NCI-H128 (cell line): ENCODE data around the gene PHF21B.

Source experiments
- DNase-seq: peaks from one replicate; lab custom pipeline; 2025; ENCODE audit not compliant: unreplicated experiment; lab: John Stamatoyannopoulos, UW

PHF21B gene

DNA sequence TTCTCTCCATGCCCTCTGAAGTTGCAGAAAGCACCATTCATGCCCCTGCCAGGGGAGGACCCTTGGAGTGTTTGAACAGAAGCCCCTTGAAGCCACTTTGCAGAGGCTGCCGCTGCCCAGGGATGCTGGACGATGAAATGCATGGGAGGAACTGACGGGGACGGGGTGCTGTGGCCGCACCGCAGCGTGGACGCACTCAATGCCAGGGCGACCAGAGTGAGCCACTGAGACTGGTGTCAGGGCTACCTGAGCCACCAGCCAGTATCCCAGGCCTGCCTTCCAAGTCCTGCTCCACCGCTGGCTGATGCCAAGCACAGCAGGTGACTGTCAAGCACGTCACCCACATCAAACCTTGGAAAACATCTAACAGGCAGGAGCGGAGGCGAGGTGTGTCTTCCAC is 17.6 kb downstream of the PHF21B start:
- DNase-seq, result no peak

DNA sequence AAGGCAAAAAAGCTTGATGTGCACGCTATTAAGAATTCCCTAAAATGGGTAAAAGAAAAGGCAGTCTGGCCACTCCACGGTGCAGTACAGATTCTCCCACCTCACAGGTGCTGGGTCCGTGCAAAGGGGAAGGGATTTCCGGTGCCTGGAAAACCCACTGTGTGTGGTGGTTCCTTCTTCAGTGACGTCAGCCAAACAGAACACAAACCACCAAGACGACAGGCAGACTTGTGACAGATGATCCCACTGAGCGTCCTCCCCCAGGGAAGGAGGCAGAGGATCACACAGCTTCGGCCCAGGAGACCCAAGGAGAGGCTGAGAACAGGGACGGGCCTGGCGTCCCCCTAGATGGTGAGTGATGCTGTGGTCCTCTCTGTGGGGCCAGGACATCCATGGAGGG is 18.6 kb downstream of the PHF21B start:
- no peak for DNase-seq

DNA sequence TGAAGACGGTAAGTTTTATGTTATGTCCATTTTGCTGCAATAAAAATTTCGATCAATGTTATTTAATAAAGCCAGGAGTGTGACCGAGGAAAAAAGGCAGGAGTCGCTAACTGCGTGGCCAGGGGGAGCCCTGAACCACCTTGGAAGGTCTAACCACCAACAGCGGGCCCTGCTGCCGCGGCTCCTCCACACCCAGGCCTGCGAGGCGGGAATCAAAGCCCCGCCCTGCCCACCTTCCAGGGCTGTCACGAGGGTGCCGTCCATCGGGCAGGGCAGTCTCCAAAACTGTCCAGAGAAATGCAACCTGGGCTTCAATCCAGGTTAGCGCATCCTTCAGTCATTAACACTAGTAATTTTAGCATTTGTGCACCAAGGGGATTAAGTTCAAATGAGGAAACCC is 19.0 kb downstream of the PHF21B start:
- no peak for DNase-seq

DNA sequence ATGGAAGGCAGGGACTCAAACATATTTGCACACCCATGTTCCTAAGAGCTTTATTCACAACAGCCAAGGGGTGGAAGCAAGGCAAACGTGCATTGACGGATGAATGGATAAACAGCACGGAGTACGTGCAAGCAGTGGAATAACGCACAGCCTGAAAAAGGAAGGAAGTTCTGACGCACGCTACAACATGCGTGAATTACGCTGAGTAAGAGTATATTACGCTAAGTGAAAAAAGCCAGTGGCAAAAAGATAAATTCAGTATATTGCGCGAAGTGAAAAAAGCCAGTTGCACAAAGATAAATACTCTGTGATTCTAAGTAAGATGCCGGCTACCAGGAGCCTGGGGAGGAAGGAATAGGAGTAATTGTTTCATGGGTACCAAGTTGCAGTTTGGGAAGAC is 19.5 kb downstream of the PHF21B start:
- DNase-seq, result no peak

DNA sequence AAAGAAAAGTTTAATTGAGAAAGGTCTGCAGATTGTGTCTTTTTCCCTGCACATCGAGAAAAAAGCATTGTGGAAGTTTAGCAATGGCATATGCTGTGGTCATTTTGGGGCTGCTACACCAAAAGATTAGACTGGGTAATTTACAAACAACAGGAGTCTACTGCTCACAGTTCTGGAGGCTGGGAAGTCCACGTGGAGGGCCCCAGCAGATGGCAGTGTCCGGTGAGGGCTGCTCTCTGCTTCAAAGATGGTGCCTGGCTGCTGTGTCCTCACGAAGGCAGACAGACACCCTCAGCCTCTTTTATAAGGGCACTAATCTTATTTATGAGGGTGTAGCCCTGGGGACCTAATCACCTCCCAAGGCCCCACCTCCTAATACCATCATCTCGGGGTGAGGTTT is 21.1 kb downstream of the PHF21B start:
- no peak for DNase-seq

DNA sequence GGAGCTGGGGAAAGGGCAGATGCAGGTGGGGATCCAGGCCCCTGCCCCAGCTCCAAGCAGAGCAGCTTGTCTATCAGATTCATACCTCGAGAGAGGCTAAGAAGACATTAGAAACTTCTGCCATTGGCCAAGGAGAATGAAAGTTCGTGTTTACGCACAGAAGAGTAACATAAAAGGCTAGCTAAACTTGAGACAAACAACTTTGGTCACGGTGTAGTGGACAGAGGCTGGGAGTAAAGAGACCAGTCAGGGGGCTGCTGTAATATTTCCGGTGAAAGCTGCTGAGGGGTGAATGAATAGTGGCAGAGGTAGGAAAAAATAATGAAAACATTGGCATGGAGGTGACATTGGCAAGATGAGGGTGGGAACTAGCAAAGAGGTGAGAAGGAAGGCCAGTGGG is 22.9 kb downstream of the PHF21B start:
- DNase-seq, result no peak

DNA sequence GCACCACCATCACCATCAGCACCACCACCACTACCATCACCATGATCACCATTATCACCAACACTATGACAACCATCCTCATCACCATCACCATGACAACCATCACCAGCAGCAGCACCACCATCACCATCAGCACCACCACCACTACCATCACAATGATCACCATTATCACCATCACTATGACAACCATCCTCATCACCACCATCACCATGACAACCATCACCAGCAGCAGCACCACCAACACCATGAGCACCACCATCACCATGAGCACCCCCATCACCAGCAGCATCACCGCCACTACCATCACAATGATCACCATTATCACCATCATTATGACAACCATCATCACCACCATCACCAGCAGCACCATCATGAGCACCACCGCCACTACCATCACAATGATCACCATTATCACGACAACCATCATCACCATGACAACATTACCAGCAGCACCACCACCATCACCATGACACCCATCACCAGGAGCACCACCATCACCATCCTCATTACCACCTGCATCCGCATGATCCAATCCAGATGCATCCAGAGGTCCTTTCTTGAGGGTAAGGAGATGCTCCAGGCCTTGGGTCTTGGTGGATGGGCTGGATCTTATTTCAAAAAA is 23.8 kb downstream of the PHF21B start:
- no peak for DNase-seq

DNA sequence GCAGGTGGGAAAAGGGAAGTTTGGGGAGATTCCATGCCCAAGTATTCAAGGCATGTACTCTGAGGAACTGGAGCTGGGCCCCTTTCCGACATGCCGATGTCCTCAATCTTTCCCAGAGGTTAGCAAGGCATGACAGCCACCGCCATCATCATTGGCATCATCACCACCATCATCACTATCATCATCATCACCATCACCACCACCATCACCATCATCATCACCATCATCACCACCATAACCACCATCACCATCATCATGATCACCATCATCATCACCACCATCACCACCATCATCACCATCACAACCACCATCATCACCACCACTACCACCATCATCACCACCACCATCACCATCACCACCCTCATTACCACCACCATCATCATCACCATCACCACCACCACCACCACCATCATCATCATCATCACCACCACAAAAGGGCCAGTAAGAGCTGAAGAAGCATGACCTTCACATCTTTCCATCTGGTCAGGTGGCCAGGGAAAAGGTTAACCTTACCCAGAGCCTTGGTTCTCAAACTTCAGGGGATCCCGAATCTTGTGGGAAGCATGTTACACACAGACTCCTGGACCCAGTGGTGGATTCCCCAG is 25.8 kb downstream of the PHF21B start:
- DNase-seq, result no peak

DNA sequence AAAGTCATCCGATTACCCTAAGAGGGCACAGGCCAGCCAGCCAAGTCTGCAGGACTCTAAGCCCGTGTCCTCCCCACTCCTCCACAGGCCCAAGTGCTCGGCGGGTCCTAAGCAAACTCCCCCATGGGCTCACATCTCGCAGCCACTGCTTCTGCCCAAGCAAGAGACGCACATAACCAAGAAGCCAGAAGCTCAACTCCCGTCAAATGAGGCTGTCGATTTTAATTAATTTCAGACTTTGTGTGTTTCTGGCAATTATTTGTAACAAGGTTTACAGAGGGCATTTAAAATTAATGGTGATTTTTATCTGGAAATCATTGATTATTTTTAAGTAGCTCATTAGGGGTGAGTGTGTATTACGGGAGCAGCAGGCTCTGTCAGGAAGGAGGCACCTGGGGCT is 27.4 kb downstream of the PHF21B start:
- DNase-seq, result no peak

DNA sequence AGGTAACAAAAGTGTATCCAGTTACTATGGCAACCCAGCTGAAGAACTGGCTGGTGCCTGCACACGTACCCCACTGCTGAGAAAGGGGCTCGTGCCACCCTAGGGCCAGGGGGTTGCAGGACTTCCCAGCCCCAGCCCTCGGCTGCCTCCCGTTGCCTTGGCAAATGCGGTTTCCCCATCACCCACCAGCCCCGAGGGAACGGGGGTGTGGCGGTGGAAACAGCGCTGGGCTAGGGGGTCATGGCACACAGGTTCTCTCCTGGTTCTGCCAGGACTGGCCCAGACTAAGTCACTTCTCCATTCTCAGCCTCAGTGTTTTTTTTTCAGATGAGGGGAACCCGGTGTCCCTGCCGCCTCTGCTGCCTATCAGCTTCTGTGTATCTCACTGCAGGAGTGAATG is 27.9 kb downstream of the PHF21B start:
- no peak for DNase-seq

DNA sequence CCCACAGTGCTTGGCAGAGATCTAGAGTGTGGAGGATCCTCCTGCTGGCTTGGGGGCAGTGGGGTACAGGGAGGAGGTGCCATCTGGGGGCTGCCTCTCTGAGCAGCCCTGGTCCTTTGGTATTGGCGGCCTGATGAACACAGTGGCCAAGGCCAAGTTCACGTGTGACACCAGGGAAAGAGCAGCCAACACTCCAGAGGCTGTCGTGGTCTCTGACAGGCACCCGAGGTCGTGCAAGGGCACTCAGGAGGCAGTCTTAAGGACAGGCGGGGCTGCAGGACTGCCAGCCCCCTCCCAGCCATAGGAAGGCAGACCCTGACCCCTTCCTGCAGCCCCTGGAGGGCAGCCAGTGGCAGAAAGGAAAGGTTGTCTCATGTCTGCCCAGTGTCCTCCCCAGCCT is 30.7 kb downstream of the PHF21B start:
- DNase-seq, result no peak

DNA sequence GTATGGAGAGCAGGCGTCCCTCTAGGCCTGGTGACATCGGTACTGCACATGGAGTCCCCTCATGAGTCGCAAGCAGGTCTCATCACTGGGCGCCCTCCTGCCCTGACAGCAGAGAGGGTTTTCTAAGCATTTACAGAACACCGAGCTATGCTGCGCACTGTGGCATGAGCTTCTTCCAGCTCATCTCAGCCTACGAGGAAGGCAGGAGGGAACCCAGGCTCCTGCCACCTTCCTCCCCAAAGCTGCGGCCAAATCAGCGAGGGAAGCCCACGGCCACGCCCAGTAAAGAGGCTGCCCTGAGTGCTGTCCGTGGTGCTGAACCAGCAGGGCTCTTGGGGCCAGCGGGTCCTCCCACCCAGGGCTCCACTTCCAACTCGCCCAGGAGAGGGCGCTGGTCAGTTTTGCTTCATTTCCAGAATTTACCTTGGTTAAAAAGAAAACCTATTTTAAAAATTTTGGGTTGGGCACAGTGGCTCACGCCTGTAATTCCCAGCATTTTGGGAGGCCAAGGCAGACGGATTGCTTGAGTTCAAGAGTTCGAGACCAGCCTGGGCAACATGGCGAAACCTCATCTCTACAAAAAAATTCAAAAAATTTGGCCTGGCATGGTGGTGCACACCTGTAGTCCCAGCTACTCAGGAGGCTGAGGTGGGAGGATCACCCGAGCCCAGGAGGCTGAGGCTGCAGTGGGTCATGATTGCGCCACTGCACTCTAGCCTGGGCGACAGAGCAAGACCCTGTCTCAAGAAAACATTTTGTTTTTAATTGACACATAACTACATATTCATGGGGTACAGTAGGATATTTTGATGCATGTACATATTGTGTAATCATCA is 34.2 kb downstream of the PHF21B start:
- DNase-seq, result no peak

DNA sequence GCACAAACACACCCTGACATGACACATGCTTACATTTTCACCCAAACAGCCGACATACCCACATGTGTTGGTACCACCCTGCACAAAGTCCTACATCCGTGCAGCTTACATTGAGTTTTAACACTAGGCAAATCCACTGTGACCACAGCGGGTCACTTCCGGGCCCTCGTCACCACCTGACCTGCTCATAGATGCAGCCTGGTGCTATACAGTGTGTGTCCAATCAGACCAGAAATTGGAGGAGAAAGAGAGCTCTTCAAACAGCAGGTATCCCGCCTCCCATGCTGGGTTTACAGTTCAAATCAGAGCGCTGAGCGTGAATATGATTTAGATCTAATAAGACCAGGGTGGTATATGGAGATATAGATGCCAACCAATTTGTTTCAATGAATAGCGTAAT is 35.4 kb downstream of the PHF21B start:
- DNase-seq, result no peak

DNA sequence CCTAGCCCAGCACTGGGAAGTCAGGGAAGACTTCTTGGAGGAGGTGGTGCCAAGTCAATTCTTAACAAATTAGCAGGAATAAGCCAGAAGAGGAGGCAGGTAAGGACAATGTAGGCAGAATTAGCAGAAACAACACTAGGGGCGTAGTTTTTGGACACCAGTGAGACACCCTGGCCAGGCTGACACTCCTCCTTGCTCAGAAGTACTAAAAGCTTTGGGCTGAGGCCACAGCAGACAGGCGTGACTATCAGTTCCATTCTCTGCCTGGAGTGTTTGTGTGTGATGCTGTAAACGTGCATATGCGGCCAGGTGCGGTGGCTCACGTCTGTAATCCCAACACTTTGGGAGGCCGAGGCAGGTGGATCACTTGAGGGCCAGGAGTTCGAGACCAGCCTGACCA is 36.0 kb downstream of the PHF21B start:
- no peak for DNase-seq

DNA sequence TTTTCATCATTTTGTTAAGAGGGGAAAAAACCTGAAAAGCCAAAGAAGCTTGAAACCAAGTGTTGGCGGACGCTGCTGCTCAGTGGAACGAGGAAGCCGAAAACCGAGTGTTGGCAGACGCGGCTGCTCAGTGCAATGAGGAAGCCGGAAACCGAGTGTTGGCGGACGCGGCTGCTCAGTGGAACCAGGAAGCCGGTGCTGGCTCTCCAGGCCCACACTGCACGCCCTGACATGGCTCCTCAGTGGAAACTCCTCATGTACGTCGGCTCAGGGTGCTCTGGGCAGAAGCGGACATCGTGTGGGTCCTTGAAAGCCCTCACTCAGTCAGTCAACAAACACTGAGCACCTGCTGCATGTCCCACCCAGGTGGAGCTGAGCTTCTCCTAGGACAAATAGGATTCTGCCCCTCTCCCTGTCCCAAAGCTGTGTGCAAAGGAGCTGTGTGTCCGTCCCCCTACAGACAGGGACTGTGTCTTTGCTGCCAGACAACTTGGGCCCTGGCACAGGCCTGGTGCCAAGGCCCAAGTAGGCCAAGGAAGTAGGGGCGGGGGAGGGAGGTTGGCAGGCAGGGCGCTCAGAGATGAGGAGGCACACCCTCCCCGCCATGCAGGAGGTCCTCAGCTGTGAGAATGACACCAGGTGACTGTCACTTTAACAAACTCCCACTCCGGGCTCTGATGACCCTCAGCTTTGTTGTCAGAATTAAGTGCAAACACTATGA is 37.3 kb downstream of the PHF21B start:
- no peak for DNase-seq

DNA sequence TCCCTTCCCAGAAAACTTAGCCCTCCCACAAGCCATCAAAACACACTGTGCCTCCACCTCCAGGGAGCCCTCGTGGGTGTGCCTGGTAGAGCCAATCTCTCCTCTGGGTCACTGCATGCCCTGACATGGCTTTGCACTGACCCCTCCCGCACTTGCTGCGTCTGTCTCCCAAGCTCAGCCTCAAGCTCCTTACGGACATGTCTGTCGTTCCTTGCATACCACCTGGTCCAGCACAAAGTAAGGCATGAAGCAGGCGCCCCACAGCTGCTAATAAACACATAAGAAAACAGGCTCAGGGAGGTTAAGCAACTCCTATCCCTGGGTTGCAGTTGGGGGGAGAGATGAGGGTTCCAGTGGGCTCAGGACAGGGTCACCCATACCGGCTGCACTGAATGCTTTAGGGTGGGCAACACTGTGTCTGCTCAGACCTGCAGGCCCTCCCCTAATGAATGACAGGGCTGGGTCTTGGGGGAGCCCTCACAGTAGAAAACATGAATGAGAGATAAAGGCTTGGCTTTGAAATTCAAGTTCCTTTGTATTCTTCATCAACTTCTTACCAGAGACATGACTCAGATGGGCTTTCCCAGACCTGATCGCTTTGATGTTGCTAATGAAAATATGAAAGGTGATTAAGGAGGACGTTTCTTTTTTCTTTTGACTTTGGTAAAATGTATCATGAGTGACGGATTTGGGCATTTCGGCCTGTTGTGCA is 38.0 kb downstream of the PHF21B start:
- no peak for DNase-seq

DNA sequence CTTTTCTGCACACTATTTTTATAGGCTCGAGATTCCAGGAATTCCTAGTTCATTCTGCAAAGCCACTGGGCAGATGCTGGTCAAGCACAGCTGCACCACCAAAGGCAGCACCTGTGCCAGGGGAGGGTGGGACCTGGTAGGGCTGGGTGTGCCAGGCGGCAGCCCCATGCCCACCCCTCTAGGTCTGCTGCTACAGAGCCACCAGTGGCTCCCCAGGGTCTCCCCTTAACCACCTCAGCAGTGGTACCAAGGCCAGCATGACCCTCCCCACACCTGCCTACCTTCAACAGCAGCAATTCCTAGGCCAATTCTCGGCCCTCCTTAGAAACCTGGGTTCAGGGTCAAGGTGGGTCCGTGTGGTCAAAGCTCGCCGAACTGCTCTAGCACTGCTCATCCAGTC is 39.5 kb downstream of the PHF21B start:
- no peak for DNase-seq

DNA sequence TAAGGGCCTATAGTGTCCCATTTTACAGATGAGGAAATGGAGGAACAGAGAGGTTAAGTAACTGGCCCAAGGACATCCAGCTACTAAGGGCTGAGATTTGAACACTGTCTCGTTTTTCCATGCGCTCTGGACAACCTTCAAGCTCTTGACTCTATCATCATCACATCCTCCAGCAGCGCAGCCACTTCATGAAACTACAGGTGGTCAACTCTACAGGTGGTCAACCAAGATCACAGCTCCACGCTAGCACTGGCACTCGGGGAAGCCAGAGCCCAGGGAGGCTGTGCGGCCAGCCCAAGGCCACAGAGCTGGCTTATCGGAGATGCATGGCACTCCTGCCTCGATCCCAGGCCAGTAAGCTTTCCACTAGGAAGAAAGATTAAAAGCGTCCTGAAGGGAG is 40.0 kb downstream of the PHF21B start:
- DNase-seq, result no peak

DNA sequence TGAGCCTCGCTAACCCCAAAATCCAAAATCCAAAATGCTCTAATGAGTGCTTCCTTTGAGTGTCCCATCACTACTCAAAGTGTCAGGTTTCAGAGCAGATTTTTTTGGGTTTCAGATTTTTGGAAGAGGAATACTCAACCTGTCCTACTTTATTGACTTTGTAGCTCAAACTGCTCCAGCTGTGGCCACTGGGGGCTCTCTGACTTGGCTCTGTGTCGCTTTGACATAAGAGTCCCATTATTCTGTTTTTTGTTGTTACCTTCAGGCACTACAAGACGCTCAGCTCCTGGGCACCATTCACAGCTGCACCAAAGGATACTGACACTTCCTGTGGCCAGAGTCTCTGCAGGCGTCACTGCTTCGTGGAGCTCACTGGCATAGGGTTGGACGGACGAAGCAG is 41.1 kb downstream of the PHF21B start:
- no peak for DNase-seq

DNA sequence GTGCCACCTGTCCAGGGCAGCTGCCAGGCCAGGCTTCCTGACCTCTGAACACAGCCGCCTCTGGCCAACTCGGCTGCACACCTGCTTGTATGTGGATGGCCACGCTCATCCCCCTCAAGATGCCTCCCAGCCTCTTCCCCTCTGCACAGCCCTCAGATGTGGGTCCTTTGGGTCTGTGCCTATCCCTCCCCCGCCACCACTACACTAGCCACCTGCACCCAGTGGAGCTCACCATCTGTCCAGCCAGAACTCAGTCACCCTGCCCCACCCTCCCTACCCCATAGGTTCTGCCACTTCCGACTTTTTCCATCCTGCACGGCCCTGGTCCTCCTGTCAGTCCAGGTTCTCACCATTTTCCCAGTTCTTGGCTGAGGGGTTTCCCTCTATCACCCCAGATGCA is 44.6 kb downstream of the PHF21B start:
- no peak for DNase-seq

DNA sequence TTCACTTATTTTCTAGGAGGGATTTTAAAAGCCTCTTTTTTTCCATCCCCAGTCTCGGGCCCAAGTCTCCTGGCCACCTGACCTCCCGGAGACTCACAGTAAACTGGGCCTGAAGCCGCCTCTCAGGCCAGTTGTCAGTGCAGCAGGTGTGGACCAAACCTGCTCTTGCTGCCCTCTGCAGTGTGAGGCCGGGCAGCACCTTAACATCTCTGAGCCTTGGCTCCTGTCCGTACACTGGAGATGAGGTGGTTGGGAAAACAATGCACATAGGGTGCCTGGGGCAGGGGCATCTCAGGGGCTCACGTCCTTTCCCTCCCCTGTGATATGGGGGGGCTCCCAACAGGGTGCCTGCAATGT is 45.1 kb downstream of the PHF21B start:
- DNase-seq, result no peak
